Heart right ventricle (tissue), 16 donors: ENCODE results near the gene SLC29A1. TPM values are rescaled to one million over a fixed set of nuclear protein-coding genes. Genes with fewer than 3 reads are reported as not detected.
A peak's percentile ranks its signal among the peaks of the same experiment; 100 is the strongest.

Experiments
- ATAC-seq, 8 donors: fragments of 200-7000 bp; cut with Tn5 transposase; one replicate each; pipeline ENCODE4 v1.9.1; 2020; ENCODE audit warnings: mild to moderate bottlenecking in 8 of 8, moderate library complexity in 8 of 8, moderate number of reproducible peaks in 1 of 8
- DNase-seq, 2 donors: peaks; one replicate each; pipeline ENCODE4 v3.0.0-alpha.2; 2020
- H3K27ac ChIP-seq, 10 donors: fragments of 200-600 bp; sonication (generic) in 2 of 10; one replicate each; pipeline versions ENCODE4 v1.5.0 to v1.8.0; 2020 to 2022; ENCODE audit warnings: mild to moderate bottlenecking in 3 of 10
- H3K27me3 ChIP-seq, 7 donors: fragments of 200-600 bp; one replicate each; pipeline ENCODE4 v1.8.0; 2021 to 2022; ENCODE audit warnings: mild to moderate bottlenecking in 2 of 7
- H3K36me3 ChIP-seq, 9 donors: fragments of 200-600 bp; sonication (generic) in 1 of 9; one replicate each; pipeline versions ENCODE4 v1.5.0 to v1.8.0; 2020 to 2022; ENCODE audit warnings: mild to moderate bottlenecking in 2 of 9
- H3K4me1 ChIP-seq, 9 donors: fragments of 200-600 bp; sonication (generic) in 1 of 9; one replicate each; pipeline versions ENCODE4 v1.5.0 to v1.8.0; 2020 to 2022; ENCODE audit warnings: mild to moderate bottlenecking in 4 of 9
- H3K4me3 ChIP-seq, 10 donors: fragments of 200-600 bp; sonication (generic) in 2 of 10; one replicate each; pipeline versions ENCODE4 v1.5.0 to v1.8.0; 2020 to 2022; ENCODE audit warnings: mild to moderate bottlenecking in 7 of 10, moderate library complexity in 2 of 10
- H3K9me3 ChIP-seq, 11 donors: fragments of 200-600 bp in 10 of 11; sonication (generic) in 2 of 11; one replicate each; pipeline versions ENCODE4 v1.5.0 to v1.8.0; 2013 to 2022; ENCODE audit warnings: mild to moderate bottlenecking in 2 of 11, control low read depth in 1 of 11, moderate library complexity in 1 of 11
- CTCF ChIP-seq, 9 donors: fragments of 200-600 bp; sonication (generic) in 2 of 9; IDR thresholded peaks; one replicate each; pipeline versions ENCODE4 v1.5.0 to v1.8.0; 2021 to 2022; ENCODE audit warnings: antibody characterized with exemption in 9 of 9, mild to moderate bottlenecking in 5 of 9, moderate library complexity in 1 of 9
- WGBS, 2 donors: extraction: QIAGEN DNeasy Blood & Tissue Kit; methylation state at CpG; one replicate each; pipeline ENCODE4 v1.1.7; 2013; ENCODE audit warnings: inconsistent platforms in 1 of 2; 5-methylcytosine and 5-hydroxymethylcytosine counted together
- intact Hi-C, 10 donors: fragments of 100-400 bp; cut with DNase I; formaldehyde crosslinking; loops; one replicate each; pipeline versions ENCODE4 v1.11.1 to v1.14.2; 2022
- polyA plus RNA-seq, 2 donors: library from polyadenylated mRNA; stranded (reverse); fragments of 200-250 nt; gene quantifications; one replicate each; pipeline ENCODE4 v1.2.3, GENCODE V29; 2013
- total RNA-seq, 10 donors: library from RNA; stranded (reverse); fragmentation: NEBNext Ultra II Directional in 3 of 10; extraction: Animal tissue kit (Norgen Biotek cat#: 25700) in 3 of 10; gene quantifications; one replicate each; pipeline versions ENCODE4 v1.2.1 to v1.2.4, GENCODE V29; 2021 to 2023
- donor health status: Arrhythmogenic right ventricular cardiomyopathy.
- donor health status: ischemic (EF 13 %, LVEDD 7.1; RV severe dilation, severe dysfunction).
- donor health status: healthy with polysubstance abuse.
- donor health status: DM: no; HTN: yes; CAD: no.
- donor health status: DM: no; HTN: no; CAD: no.
- donor health status: ischemic (EF 25% LVEDD 6.9; RV normal size, moderate dysfunction).
- donor health status: ischemic (EF 25% LVEDD 5.7; RV mildly dilated, moderate dysfunction).
- donor health status: healthy.
- donor health status: DM: yes; HTN: yes; CAD: no.
- donor health status: Ischemic cardiomyopathy.
- donor health status: ischemic (EF 35%, LVEDD 5.7; RV mildly dilated, moderate dysfunction).
- donor health status: nonischemic (EF 11% LVEDD 7.7; RV severe dilation, severe dysfunction).
- donor health status: DM: yes; HTN: yes; CAD: no.
- donor health status: PGD.
- donor health status: ischemic (EF 29% LVEDD 5.4; RV normal size, mild dysfunction).
- donor health status: nonischemic (EF 23%, LVEDD 6.1; RV moderate dilation, normal function).

SLC29A1 gene
- total and polyA plus RNA-seq, 12 donors, result 46.3 to 198 (median 136) TPM

GRCh38 chr6:44232676-44233566, 9.5 kb downstream of the SLC29A1 start:
- intact Hi-C loops, result loop anchor here in 4 of 10 donors (5.0 to 10.0 kb wide), 3 partner anchors 61 to 138 kb away; no protein-coding TSS in a partner anchor

GRCh38 chr6:44233567-44234100, 10.2 kb downstream of the SLC29A1 start:
- WGBS, 2 donors, result 35 to 45% methylated on average over 14 of the region's 14 CpGs
- DNase-seq, result no peak
- intact Hi-C loops, result loop anchor here in 8 of 10 donors (1.0 to 10.0 kb wide), 8 partner anchors 12 to 139 kb away; no protein-coding TSS in a partner anchor
- no peaks in the 10 kb centered on the region for H3K27me3 ChIP-seq
- no peak overlapping the region for H3K4me3 ChIP-seq
- no peak for TF ChIP-seq CTCF (IDR thresholded peaks at IDR 0.05)
- H3K36me3 ChIP-seq, result peaks cover 0 to 56% (median 24%) of the 10 kb centered on the region in 9 donors
- peak in 2 of 8 donors; percentile 4 to 42 for ATAC-seq
- no peaks in the 10 kb centered on the region for H3K9me3 ChIP-seq
- H3K4me1 ChIP-seq, result peaks cover 23 to 97% (median 72%) of the 10 kb centered on the region in 9 donors
- H3K27ac ChIP-seq, result peak overlapping the region; percentile 52 to 98 (median 90)

More at GRCh38 chr6:44232676-44233566, 9.5 kb downstream of the SLC29A1 start:
- no peaks in the 10 kb centered on the region for H3K9me3 ChIP-seq
- H3K4me3 ChIP-seq, result no peak overlapping the region
- H3K27ac ChIP-seq, result peak overlapping the region; percentile 52 to 98 (median 90)
- WGBS, 2 donors, result 59 to 71% methylated on average over 15 to 16 of the region's 16 CpGs
- peaks cover 26 to 97% (median 74%) of the 10 kb centered on the region in 9 donors for H3K4me1 ChIP-seq
- DNase-seq (peak in 1 of 2 donors; percentile 22), ATAC-seq (no peak)
- H3K27me3 ChIP-seq, result no peaks in the 10 kb centered on the region
- TF ChIP-seq CTCF (IDR thresholded peaks at IDR 0.05), result no peak
- peaks cover 0 to 56% (median 24%) of the 10 kb centered on the region in 9 donors for H3K36me3 ChIP-seq

DNA sequence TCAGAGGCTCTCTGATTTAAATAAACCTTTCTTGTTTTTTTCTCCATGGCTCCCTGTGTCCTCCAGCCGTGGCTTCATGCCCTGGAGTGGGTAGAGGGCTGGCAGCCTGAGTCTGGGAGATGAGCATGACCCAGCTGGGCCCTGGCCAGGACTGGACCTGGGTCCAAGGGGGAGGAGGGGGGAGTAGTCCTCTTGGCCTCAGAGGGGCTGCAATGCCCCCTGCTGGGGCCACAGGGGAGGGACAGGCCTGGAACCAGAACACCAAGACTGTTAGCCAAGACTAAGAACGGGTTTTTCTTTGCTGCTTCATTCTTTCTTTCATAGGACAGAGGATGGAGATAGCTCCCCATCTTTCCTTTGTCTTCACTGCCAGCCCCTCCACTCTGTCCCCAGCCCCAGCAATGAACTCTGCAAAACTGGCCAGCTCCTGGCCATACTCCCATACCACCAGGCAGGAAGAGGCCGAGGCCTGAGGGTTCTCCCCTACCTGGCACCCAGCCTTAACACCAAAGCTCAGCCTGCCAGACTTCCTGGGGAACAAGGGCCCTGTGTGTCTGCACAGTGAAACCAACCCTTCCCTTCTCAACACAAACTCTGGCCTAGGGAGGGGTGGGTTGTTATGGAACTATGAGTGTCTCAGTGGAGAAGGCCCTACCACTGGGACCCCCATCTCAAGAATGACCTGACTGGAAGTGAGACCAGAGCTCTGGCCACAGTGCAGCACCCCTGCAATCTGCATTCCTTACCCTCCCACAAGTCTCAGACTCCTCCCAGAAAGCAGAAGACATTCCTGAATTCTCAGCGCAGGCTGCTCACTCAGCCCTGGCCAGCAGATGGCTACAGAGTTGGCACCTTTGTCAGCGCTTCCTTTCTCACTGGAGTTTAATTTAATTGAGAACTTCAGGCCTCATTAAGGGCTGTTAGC, 11.0 kb downstream of the SLC29A1 start:
- Histone ChIP-seq H3K4me1 (peaks cover 23 to 91% (median 64%) of the 10 kb centered on the region in 9 donors), H3K27ac (peak overlapping the region; percentile 52 to 98 (median 90)), H3K9me3 (no peaks in the 10 kb centered on the region), H3K36me3 (peaks cover 0 to 55% (median 24%) of the 10 kb centered on the region in 9 donors), H3K27me3 (no peaks in the 10 kb centered on the region), H3K4me3 (no peak overlapping the region)
- ATAC-seq (peak; percentile 54 to 83 (median 71)), DNase-seq (peak; percentile 89 to 90)
- intact Hi-C loops, result loop anchor here (1.0 to 10.0 kb wide), 10 partner anchors 13 to 140 kb away; no protein-coding TSS in a partner anchor
- peak; percentile 69 to 89 (median 86) for TF ChIP-seq CTCF (IDR thresholded peaks at IDR 0.05)
- WGBS, 2 donors, result 14 to 19% methylated on average over 5 of the region's 5 CpGs
